ENCODE results near the gene IVL. TPM values are rescaled to one million over a fixed set of nuclear protein-coding genes. Genes with fewer than 3 reads are reported as not detected.
A peak's percentile ranks its signal among the peaks of the same experiment; 100 is the strongest.

Gene IVL
- total and polyA plus RNA-seq, 4 donors = 0.22 to 0.52 (median 0.31) TPM; not detected in 1

- no peak for TF ChIP-seq CTCF (IDR thresholded peaks at IDR 0.05; ENCODE audit: control extremely low read depth, extremely low read depth)
- H3K9ac ChIP-seq (ENCODE audit: insufficient read depth in 1 of 2, low read length in 2 of 2) = no peak overlapping the region
These were observed 860 bp downstream of the IVL start for GRCh38 chr1:152909206-152909605.

GRCh38 chr1:152912471-152912870, 4.1 kb downstream of the IVL start:
- H3K27me3 ChIP-seq (ENCODE audit: control insufficient read depth in 3 of 3, insufficient read depth in 3 of 3, low read length in 2 of 3) = no peaks in the 10 kb centered on the region
- no peak overlapping the region for H3K4me3 ChIP-seq
- peaks cover 0 to 9% (median 0%) of the 10 kb centered on the region in 4 donors for H3K9me3 ChIP-seq (ENCODE audit: control insufficient read depth in 4 of 4, insufficient read depth in 3 of 4, low read length in 3 of 4)
- no peaks in the 10 kb centered on the region for H3K36me3 ChIP-seq (ENCODE audit: control insufficient read depth in 4 of 4, insufficient read depth in 4 of 4, low read length in 4 of 4)
- DNase-seq = no peak
- H3K27ac ChIP-seq (ENCODE audit: low read depth in 1 of 2, low read length in 1 of 2) = no peak overlapping the region
- ATAC-seq (ENCODE audit: insufficient read depth, low FRiP score) = no peak
- no peak overlapping the region for H3K9ac ChIP-seq (ENCODE audit: insufficient read depth in 1 of 2, low read length in 2 of 2)
- TF ChIP-seq CTCF (IDR thresholded peaks at IDR 0.05; ENCODE audit: control extremely low read depth, extremely low read depth) = no peak
- 79 to 90% methylated on average over 1 of the region's 1 CpG for WGBS, 2 donors
- H3K4me1 ChIP-seq (ENCODE audit: control insufficient read depth in 5 of 5, insufficient read depth in 5 of 5, low read length in 5 of 5) = no peaks in the 10 kb centered on the region

More at GRCh38 chr1:152909206-152909605, 860 bp downstream of the IVL start:
- Histone ChIP-seq H3K27me3 (ENCODE audit: control insufficient read depth in 3 of 3, insufficient read depth in 3 of 3, low read length in 2 of 3) (no peaks in the 10 kb centered on the region), H3K4me3 (no peak overlapping the region), H3K9me3 (ENCODE audit: control insufficient read depth in 4 of 4, insufficient read depth in 3 of 4, low read length in 3 of 4) (peaks cover 0 to 7% (median 0%) of the 10 kb centered on the region in 4 donors), H3K27ac (ENCODE audit: low read depth in 1 of 2, low read length in 1 of 2) (no peak overlapping the region), H3K4me1 (ENCODE audit: control insufficient read depth in 5 of 5, insufficient read depth in 5 of 5, low read length in 5 of 5) (no peaks in the 10 kb centered on the region), H3K36me3 (ENCODE audit: control insufficient read depth in 4 of 4, insufficient read depth in 4 of 4, low read length in 4 of 4) (no peaks in the 10 kb centered on the region)
- WGBS, 2 donors = 86 to 96% methylated on average over 3 of the region's 3 CpGs
- ATAC-seq (ENCODE audit: insufficient read depth, low FRiP score) (no peak), DNase-seq (no peak)

- H3K27ac ChIP-seq (ENCODE audit: low read depth in 1 of 2, low read length in 1 of 2) = no peak overlapping the region
- H3K9me3 ChIP-seq (ENCODE audit: control insufficient read depth in 4 of 4, insufficient read depth in 3 of 4, low read length in 3 of 4) = peaks cover 0 to 9% (median 0%) of the 10 kb centered on the region in 4 donors
- no peak overlapping the region for H3K4me3 ChIP-seq
- TF ChIP-seq CTCF (IDR thresholded peaks at IDR 0.05; ENCODE audit: control extremely low read depth, extremely low read depth) = no peak
- no peaks in the 10 kb centered on the region for H3K27me3 ChIP-seq (ENCODE audit: control insufficient read depth in 3 of 3, insufficient read depth in 3 of 3, low read length in 2 of 3)
- no peak for DNase-seq
- H3K36me3 ChIP-seq (ENCODE audit: control insufficient read depth in 4 of 4, insufficient read depth in 4 of 4, low read length in 4 of 4) = no peaks in the 10 kb centered on the region
- no peaks in the 10 kb centered on the region for H3K4me1 ChIP-seq (ENCODE audit: control insufficient read depth in 5 of 5, insufficient read depth in 5 of 5, low read length in 5 of 5)
- 57 to 58% methylated on average over 5 of the region's 5 CpGs for WGBS, 2 donors
- no peak overlapping the region for H3K9ac ChIP-seq (ENCODE audit: insufficient read depth in 1 of 2, low read length in 2 of 2)
- ATAC-seq (ENCODE audit: insufficient read depth, low FRiP score) = peak; percentile 6
These were observed 4.6 kb downstream of the IVL start for GRCh38 chr1:152912900-152913299.

GRCh38 chr1:152917794-152918193, 9.4 kb downstream of the IVL start:
- no peak for TF ChIP-seq CTCF (IDR thresholded peaks at IDR 0.05; ENCODE audit: control extremely low read depth, extremely low read depth)
- Histone ChIP-seq H3K4me1 (ENCODE audit: control insufficient read depth in 5 of 5, insufficient read depth in 5 of 5, low read length in 5 of 5) (no peaks in the 10 kb centered on the region), H3K9me3 (ENCODE audit: control insufficient read depth in 4 of 4, insufficient read depth in 3 of 4, low read length in 3 of 4) (peaks cover 0 to 2% (median 0%) of the 10 kb centered on the region in 4 donors), H3K27me3 (ENCODE audit: control insufficient read depth in 3 of 3, insufficient read depth in 3 of 3, low read length in 2 of 3) (no peaks in the 10 kb centered on the region), H3K4me3 (no peak overlapping the region), H3K27ac (ENCODE audit: low read depth in 1 of 2, low read length in 1 of 2) (no peak overlapping the region), H3K9ac (ENCODE audit: insufficient read depth in 1 of 2, low read length in 2 of 2) (no peak overlapping the region), H3K36me3 (ENCODE audit: control insufficient read depth in 4 of 4, insufficient read depth in 4 of 4, low read length in 4 of 4) (no peaks in the 10 kb centered on the region)
- DNase-seq (peak in 1 of 3 donors; percentile 3), ATAC-seq (ENCODE audit: insufficient read depth, low FRiP score) (no peak)
- 21 to 30% methylated on average over 3 of the region's 3 CpGs for WGBS, 2 donors
